Naive thymus-derived CD4-positive, alpha-beta T cell (primary cell): Measurements from ENCODE around the gene SNHG17. TPM values are rescaled to one million over a fixed set of nuclear protein-coding genes. Genes with fewer than 3 reads are reported as not detected.

Source experiments
- ATAC-seq: fragments of 150-1000 bp; cut with Tn5 transposase; 2 replicates; pipeline ENCODE4 v1.10.0; 2021; ENCODE audit warnings: mild to moderate bottlenecking, moderate library complexity
- CTCF ChIA-PET: fragments of 350-600 bp; sonication (Branson Sonifier 250); formaldehyde crosslinking; loops from one replicate; lab custom pipeline; 2021; ENCODE audit warnings: antibody characterized with exemption; lab: Charles Lee
- POLR2A ChIA-PET: fragments of 350-600 bp; sonication (Branson Sonifier 250); formaldehyde crosslinking; loops from one replicate; lab custom pipeline; 2021; ENCODE audit warnings: antibody characterized with exemption, inconsistent platforms; lab: Charles Lee
- DNase-seq, 9 donors: peaks; one replicate each; pipeline versions ENCODE4 v3.0.0 to v3.0.0-alpha.2; 2020 to 2022; ENCODE audit warnings: mixed read lengths in 1 of 9
- H3K27ac ChIP-seq: one replicate; pipeline ENCODE4 v1.7.0; 2013; ENCODE audit warnings: mild to moderate bottlenecking, low read depth, low read length, moderate library complexity
- H3K27me3 ChIP-seq, 2 donors: one replicate each; pipeline ENCODE4 v1.7.0; 2013; ENCODE audit warnings: low read length in 2 of 2, mild to moderate bottlenecking in 2 of 2, moderate library complexity in 2 of 2; ENCODE audit not compliant: control insufficient read depth in 2 of 2, insufficient read depth in 2 of 2
- H3K36me3 ChIP-seq, 3 experiments: 1 replicate in 2 of 3; 2 replicates in 1 of 3; pipeline ENCODE4 v1.7.0; 2013; ENCODE audit warnings: low read length in 3 of 3, mild to moderate bottlenecking in 3 of 3, moderate library complexity in 1 of 3; ENCODE audit not compliant: insufficient read depth in 3 of 3, control insufficient read depth in 2 of 3
- H3K4me1 ChIP-seq, 2 donors: one replicate each; pipeline ENCODE4 v1.7.0; 2013; ENCODE audit warnings: low read length in 2 of 2, mild to moderate bottlenecking in 2 of 2, moderate library complexity in 1 of 2; ENCODE audit not compliant: control insufficient read depth in 2 of 2, insufficient read depth in 2 of 2
- H3K4me3 ChIP-seq: 2 replicates; pipeline ENCODE4 v1.7.0; 2013; ENCODE audit warnings: mild to moderate bottlenecking, low read length
- H3K9me3 ChIP-seq, 3 experiments: 1 replicate in 2 of 3; 2 replicates in 1 of 3; pipeline ENCODE4 v1.7.0; 2013; ENCODE audit warnings: low read length in 3 of 3; ENCODE audit not compliant: control insufficient read depth in 2 of 3
- H3K27ac Mint-ChIP-seq, 9 donors: one replicate each; pipeline ENCODE4 v1.8.0; 2020 to 2022; ENCODE audit warnings: mixed read lengths in 9 of 9, mild to moderate bottlenecking in 8 of 9, moderate library complexity in 5 of 9, inconsistent platforms in 2 of 9
- H3K27me3 Mint-ChIP-seq, 5 donors: one replicate each; pipeline ENCODE4 v1.8.0; 2021 to 2022; ENCODE audit warnings: mixed read lengths in 5 of 5, mild to moderate bottlenecking in 1 of 5
- H3K36me3 Mint-ChIP-seq, 5 donors: one replicate each; pipeline ENCODE4 v1.8.0; 2020 to 2022; ENCODE audit warnings: mixed read lengths in 5 of 5, mild to moderate bottlenecking in 3 of 5, inconsistent platforms in 1 of 5
- H3K4me1 Mint-ChIP-seq, 7 donors: one replicate each; pipeline ENCODE4 v1.8.0; 2020 to 2022; ENCODE audit warnings: mixed read lengths in 7 of 7, mild to moderate bottlenecking in 3 of 7, inconsistent platforms in 1 of 7
- H3K4me3 Mint-ChIP-seq, 10 donors: one replicate each; pipeline ENCODE4 v1.8.0; 2020 to 2022; ENCODE audit warnings: mild to moderate bottlenecking in 10 of 10, mixed read lengths in 10 of 10, moderate library complexity in 6 of 10, inconsistent platforms in 2 of 10
- H3K9me3 Mint-ChIP-seq, 11 donors: one replicate each; pipeline ENCODE4 v1.8.0; 2020 to 2022; ENCODE audit warnings: mixed read lengths in 11 of 11, mild to moderate bottlenecking in 4 of 11, inconsistent platforms in 1 of 11, moderate library complexity in 1 of 11
- intact Hi-C, 2 donors: fragments of 100-400 bp; cut with micrococcal nuclease; formaldehyde crosslinking; loops; one replicate each; pipeline ENCODE4 v1.15.1; 2023
- polyA plus RNA-seq, 2 donors: library from polyadenylated mRNA; unstranded; fragments of 300-500 nt; fragmentation: Illumina TruSeq; gene quantifications; one replicate each; pipeline ENCODE4 v1.2.3, GENCODE V29; 2021
- total RNA-seq, 6 experiments: library from RNA in 5 of 6; stranded (reverse) in 5 of 6; gene quantifications; 1 replicate in 5 of 6; 2 replicates in 1 of 6; pipeline ENCODE4 v1.2.3 and lab custom pipeline; 2021 to 2026

The SNHG17 gene
- total and polyA plus RNA-seq, 7 experiments from 2014 or later: 40.2 to 141 (median 52.4) TPM

- Mint-ChIP-seq H3K27ac (no peak overlapping the region), H3K27me3 (peaks cover 4 to 12% (median 5%) of the 10 kb centered on the region in 5 donors), H3K36me3 (peaks cover 0 to 5% (median 0%) of the 10 kb centered on the region in 5 donors), H3K9me3 (peaks cover 0 to 10% (median 0%) of the 10 kb centered on the region in 11 donors), H3K4me3 (no peak overlapping the region), H3K4me1 (peaks cover 0 to 2% (median 0%) of the 10 kb centered on the region in 7 donors)
- H3K4me1 ChIP-seq: no peaks in the 10 kb centered on the region
- POLR2A ChIA-PET: no interaction called here
- no peaks in the 10 kb centered on the region for H3K27me3 ChIP-seq
- no peak overlapping the region for H3K4me3 ChIP-seq
- no peak overlapping the region for H3K27ac ChIP-seq
- DNase-seq: no peak
- CTCF ChIA-PET: interaction anchor here (0.6 kb wide), 1 partner anchor 80 kb away, joined by 3 read pairs; no protein-coding TSS in a partner anchor
- no peaks in the 10 kb centered on the region for H3K36me3 ChIP-seq
- no peak for ATAC-seq
- intact Hi-C loops: no loop called here
- H3K9me3 ChIP-seq: no peaks in the 10 kb centered on the region
Measured at GRCh38 chr20:38377039-38377685, 58.0 kb downstream of the SNHG17 start.

GRCh38 chr20:38373898-38374297 lies 61.2 kb downstream of the SNHG17 start:
- Histone ChIP-seq H3K4me1 (no peaks in the 10 kb centered on the region), H3K4me3 (no peak overlapping the region), H3K27me3 (no peaks in the 10 kb centered on the region), H3K27ac (no peak overlapping the region), H3K9me3 (no peaks in the 10 kb centered on the region), H3K36me3 (no peaks in the 10 kb centered on the region)
- ChIA-PET POLR2A (no interaction called here), CTCF (interaction anchor here (0.6 kb wide), 1 partner anchor 388 kb away, joined by 3 read pairs; no protein-coding TSS in a partner anchor)
- intact Hi-C loops: no loop called here
- ATAC-seq: no peak
- Mint-ChIP-seq H3K36me3 (peaks cover 0 to 5% (median 0%) of the 10 kb centered on the region in 5 donors), H3K27me3 (peaks cover 0 to 7% (median 0%) of the 10 kb centered on the region in 5 donors), H3K4me1 (peaks cover 0 to 8% (median 5%) of the 10 kb centered on the region in 7 donors), H3K27ac (no peak overlapping the region), H3K4me3 (no peak overlapping the region), H3K9me3 (peaks cover 0 to 5% (median 0%) of the 10 kb centered on the region in 11 donors)
- DNase-seq: no peak

- H3K27me3 Mint-ChIP-seq: peaks cover 0 to 7% (median 0%) of the 10 kb centered on the region in 5 donors
- H3K27ac Mint-ChIP-seq: no peak overlapping the region
- peaks cover 0 to 5% (median 0%) of the 10 kb centered on the region in 11 donors for H3K9me3 Mint-ChIP-seq
- ChIA-PET CTCF (no interaction called here), POLR2A (no interaction called here)
- intact Hi-C loops: no loop called here
- H3K4me1 Mint-ChIP-seq: peaks cover 0 to 9% (median 5%) of the 10 kb centered on the region in 7 donors
- Histone ChIP-seq H3K36me3 (no peaks in the 10 kb centered on the region), H3K27ac (no peak overlapping the region), H3K4me1 (no peaks in the 10 kb centered on the region), H3K27me3 (no peaks in the 10 kb centered on the region), H3K9me3 (no peaks in the 10 kb centered on the region), H3K4me3 (no peak overlapping the region)
- DNase-seq (no peak), ATAC-seq (no peak)
- H3K36me3 Mint-ChIP-seq: peaks cover 0 to 5% (median 0%) of the 10 kb centered on the region in 5 donors
- no peak overlapping the region for H3K4me3 Mint-ChIP-seq
Measured at GRCh38 chr20:38373231-38373867, 61.8 kb downstream of the SNHG17 start.

- Mint-ChIP-seq H3K36me3 (peaks cover 0 to 5% (median 0%) of the 10 kb centered on the region in 5 donors), H3K27ac (no peak overlapping the region), H3K27me3 (peaks cover 0 to 7% (median 0%) of the 10 kb centered on the region in 5 donors), H3K9me3 (peaks cover 0 to 5% (median 0%) of the 10 kb centered on the region in 11 donors), H3K4me3 (no peak overlapping the region), H3K4me1 (peaks cover 0 to 9% (median 5%) of the 10 kb centered on the region in 7 donors)
- H3K9me3 ChIP-seq: no peaks in the 10 kb centered on the region
- ChIA-PET POLR2A (no interaction called here), CTCF (no interaction called here)
- H3K4me3 ChIP-seq: no peak overlapping the region
- ATAC-seq: no peak
- H3K4me1 ChIP-seq: no peaks in the 10 kb centered on the region
- no peak overlapping the region for H3K27ac ChIP-seq
- no peak for DNase-seq
- no peaks in the 10 kb centered on the region for H3K27me3 ChIP-seq
- intact Hi-C loops: no loop called here
- H3K36me3 ChIP-seq: no peaks in the 10 kb centered on the region
Measured at GRCh38 chr20:38372806-38373205, 62.3 kb downstream of the SNHG17 start.

Other genes starting within 250 kb of the SNHG17 start
- not detected for gene KIAA1755, start 174.6 kb downstream of the SNHG17 start, total RNA-seq
- gene KIAA1755, start 174.6 kb downstream of the SNHG17 start, polyA plus RNA-seq: not detected
- 1 to 10 TPM in 1 of 5 experiments, under 1 TPM in 1, not detected in 3; 0.29 to 2.4 TPM for gene BPI, start 131.2 kb downstream of the SNHG17 start, total RNA-seq
- gene BPI, start 131.2 kb downstream of the SNHG17 start, polyA plus RNA-seq: not detected
- not detected for gene LBP, start 88.8 kb downstream of the SNHG17 start, total RNA-seq
- not detected for gene LBP, start 88.8 kb downstream of the SNHG17 start, polyA plus RNA-seq
- 10 to 100 TPM; 36.8 to 50.4 (median 41.8) TPM for gene RALGAPB, start 37.5 kb upstream of the SNHG17 start, total RNA-seq
- gene RALGAPB, start 37.5 kb upstream of the SNHG17 start, polyA plus RNA-seq: 10 to 100 TPM; 10.8 to 14.7 TPM
- under 1 TPM in 1 of 5 experiments, not detected in 4; 0.65 TPM for gene ADIG, start 145.9 kb upstream of the SNHG17 start, total RNA-seq
- not detected for gene ADIG, start 145.9 kb upstream of the SNHG17 start, polyA plus RNA-seq
- not detected for gene ARHGAP40, start 166.5 kb upstream of the SNHG17 start, total RNA-seq
- not detected for gene ARHGAP40, start 166.5 kb upstream of the SNHG17 start, polyA plus RNA-seq